SK-N-SH (cell line): ENCODE results near the gene CTNNA3. TPM values are rescaled to one million over a fixed set of nuclear protein-coding genes. Genes with fewer than 3 reads are reported as not detected.

Experiments
- CTCF ChIA-PET: fragments of 300-600, 350-600 bp; formaldehyde crosslinking; extraction: SDS; loops from one replicate; lab custom pipeline; 2021; lab: Yijun Ruan, JAX
- POLR2A ChIA-PET: fragments of 350-600 bp; sonication (Branson Sonifier 250); formaldehyde crosslinking; extraction: SDS; loops from one replicate; lab custom pipeline; 2020; ENCODE audit warnings: antibody characterized with exemption, inconsistent platforms; lab: Yijun Ruan, JAX
- DNase-seq: peaks from one replicate; pipeline ENCODE4 v3.0.0; 2012
- H2AFZ ChIP-seq: fragments of 200-600 bp; sonication (generic); 2 replicates; pipeline ENCODE4 v1.8.1; 2016; ENCODE audit warnings: antibody characterized with exemption, mild to moderate bottlenecking, low read depth
- H3F3A ChIP-seq: fragments of 200-600 bp; sonication (generic); replicated peaks from 2 replicates; pipeline ENCODE3; 2016; ENCODE audit warnings: antibody characterized with exemption, mild to moderate bottlenecking; ENCODE audit not compliant: insufficient read depth
- H3K27ac ChIP-seq, 2 experiments: fragments of 200-500 bp in 1 of 2; fragments of 200-600 bp in 1 of 2; sonication (Bioruptor generic) in 1 of 2; sonication (generic), shearing (Covaris generic) in 1 of 2; 2 replicates each; pipeline versions ENCODE4 v1.5.1 to v1.6.1; 2014 to 2016; ENCODE audit warnings: low read depth in 2 of 2, inconsistent platforms in 1 of 2, low read length in 1 of 2, mild to moderate bottlenecking in 1 of 2, mixed read lengths in 1 of 2
- H3K27me3 ChIP-seq: fragments of 200-600 bp; sonication (generic), shearing (Covaris generic); 2 replicates; pipeline ENCODE4 v1.6.1; 2016; ENCODE audit warnings: mixed run types; ENCODE audit not compliant: insufficient read depth
- H3K36me3 ChIP-seq, 2 experiments: fragments of 200-500 bp in 1 of 2; fragments of 200-600 bp in 1 of 2; sonication (Bioruptor generic) in 1 of 2; sonication (generic) in 1 of 2; replicated peaks in 1 of 2; 2 replicates each; pipeline versions ENCODE3 to v1.5.1; 2014 to 2016; ENCODE audit warnings: low read length in 1 of 2, mild to moderate bottlenecking in 1 of 2; ENCODE audit not compliant: insufficient read depth in 2 of 2, control insufficient read depth in 1 of 2
- H3K4me1 ChIP-seq, 2 experiments: fragments of 200-500 bp in 1 of 2; fragments of 200-600 bp in 1 of 2; sonication (Bioruptor generic) in 1 of 2; sonication (generic), shearing (Covaris generic) in 1 of 2; 2 replicates each; pipeline versions ENCODE4 v1.5.1 to v1.6.1; 2014 to 2016; ENCODE audit warnings: low read depth in 1 of 2, low read length in 1 of 2, mixed run types in 1 of 2; ENCODE audit not compliant: insufficient read depth in 2 of 2, control insufficient read depth in 1 of 2
- H3K4me2 ChIP-seq: fragments of 200-600 bp; sonication (generic), shearing (Covaris generic); 2 replicates; pipeline ENCODE4 v1.6.1; 2017; ENCODE audit warnings: mixed run types
- H3K4me3 ChIP-seq, 2 experiments: fragments of 200-500 bp in 1 of 2; fragments of 200-600 bp in 1 of 2; sonication (Bioruptor generic) in 1 of 2; sonication (generic), shearing (Covaris generic) in 1 of 2; 2 replicates each; pipeline versions ENCODE4 v1.5.1 to v1.8.1; 2014 to 2016; ENCODE audit warnings: low read depth in 2 of 2, inconsistent platforms in 1 of 2, low read length in 1 of 2, mild to moderate bottlenecking in 1 of 2, mixed read lengths in 1 of 2, moderate library complexity in 1 of 2
- H3K79me2 ChIP-seq: fragments of 200-600 bp; sonication (generic); 2 replicates; pipeline ENCODE4 v1.8.1; 2017; ENCODE audit warnings: mild to moderate bottlenecking; ENCODE audit not compliant: insufficient read depth
- H3K9ac ChIP-seq: fragments of 200-600 bp; sonication (generic); 2 replicates; pipeline ENCODE4 v1.6.1; 2017; ENCODE audit warnings: mixed run types
- H3K9me2 ChIP-seq: fragments of 200-600 bp; sonication (generic); 2 replicates; pipeline ENCODE4 v1.6.1; 2017; ENCODE audit warnings: mixed run types
- H3K9me3 ChIP-seq: fragments of 200-600 bp; sonication (generic); 2 replicates; pipeline ENCODE4 v1.6.1; 2017; ENCODE audit warnings: mixed run types, mild to moderate bottlenecking, moderate library complexity
- H4K20me1 ChIP-seq: fragments of 200-600 bp; sonication (generic); 2 replicates; pipeline ENCODE4 v1.6.1; 2017; ENCODE audit warnings: mild to moderate bottlenecking, mixed run types; ENCODE audit not compliant: insufficient read depth
- ELF1 ChIP-seq: IDR thresholded peaks from 2 replicates; pipeline ENCODE4 v1.4.0; 2012
- EP300 ChIP-seq, 2 experiments: IDR thresholded peaks; 2 replicates each; pipeline versions ENCODE4 v1.4.0 to v1.6.1; 2012; ENCODE audit warnings: borderline replicate concordance in 1 of 2, low read depth in 1 of 2, low read length in 1 of 2
- GABPA ChIP-seq: IDR thresholded peaks from 2 replicates; pipeline ENCODE4 v1.4.0; 2012; ENCODE audit warnings: low read depth, mild to moderate bottlenecking
- JUND ChIP-seq: IDR thresholded peaks from 2 replicates; pipeline ENCODE4 v1.4.0; 2012
- MXI1 ChIP-seq: IDR thresholded peaks from 2 replicates; pipeline ENCODE4 v1.6.1; 2012; ENCODE audit warnings: mild to moderate bottlenecking, low read depth, low read length, improper control_type of control experiment
- RAD21 ChIP-seq: IDR thresholded peaks from 2 replicates; pipeline ENCODE4 v1.6.1; 2012; ENCODE audit warnings: mild to moderate bottlenecking, low read length
- RCOR1 ChIP-seq: fragments of 150-350 bp; IDR thresholded peaks from 2 replicates; pipeline ENCODE4 v1.6.1; 2017; ENCODE audit warnings: antibody characterized with exemption, low read length
- TAF1 ChIP-seq: IDR thresholded peaks from 2 replicates; pipeline ENCODE4 v1.6.1; 2012; ENCODE audit warnings: low read depth, mild to moderate bottlenecking, low read length, moderate library complexity, borderline replicate concordance
- TEAD4 ChIP-seq: IDR thresholded peaks from 2 replicates; pipeline ENCODE4 v1.4.0; 2012; ENCODE audit warnings: mild to moderate bottlenecking, borderline replicate concordance; ENCODE audit not compliant: insufficient read depth
- WGBS: methylation state at CpG from one replicate; pipeline ENCODE4 v1.1.6; 2017; ENCODE audit warnings: low lambda C conversion rate; 5-methylcytosine and 5-hydroxymethylcytosine counted together
- polyA plus RNA-seq, 3 experiments: library from polyadenylated mRNA; depleted of rRNA; stranded (reverse); fragments of >200 nt; gene quantifications; 2 replicates each; pipeline ENCODE4 v1.2.3, GENCODE V29; 2012
- TF ChIP-seq, protein P1 (sequence below): fragments of 150-350 bp; IDR thresholded peaks from 2 replicates; pipeline ENCODE4 v1.6.1; 2017; ENCODE audit warnings: antibody characterized with exemption, low read length, low read depth, borderline replicate concordance
- TF ChIP-seq, protein P2 (sequence below): IDR thresholded peaks from 2 replicates; pipeline ENCODE4 v1.4.0; 2012; ENCODE audit warnings: low read depth, borderline replicate concordance

Gene CTNNA3
- polyA plus RNA-seq, 1 of the 3 experiments (the other 2 are of a cell fraction): not detected

DNA sequence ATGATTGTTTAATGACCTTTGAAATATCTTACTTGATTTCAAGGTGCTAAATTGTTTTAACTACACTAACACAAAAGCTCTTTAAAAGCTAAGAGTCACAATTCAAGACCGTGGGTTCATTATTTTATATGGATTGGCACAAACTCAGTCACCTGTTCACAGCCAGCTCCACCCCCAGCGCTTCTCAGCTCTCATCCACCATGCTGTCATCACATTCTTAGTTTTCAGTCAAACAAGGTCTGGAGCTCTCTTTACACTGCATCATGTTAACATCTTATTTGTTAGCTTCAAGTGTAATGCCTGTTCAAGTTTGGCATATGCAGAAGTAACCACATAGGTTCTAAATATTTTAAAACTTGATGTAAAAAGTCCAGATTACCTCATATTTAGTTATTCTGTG, 951.1 kb downstream of the CTNNA3 start:
- 3% methylated on average over 2 of the region's 2 CpGs for WGBS
- POLR2A ChIA-PET: no interaction called here
- CTCF ChIA-PET: no interaction called here

DNA sequence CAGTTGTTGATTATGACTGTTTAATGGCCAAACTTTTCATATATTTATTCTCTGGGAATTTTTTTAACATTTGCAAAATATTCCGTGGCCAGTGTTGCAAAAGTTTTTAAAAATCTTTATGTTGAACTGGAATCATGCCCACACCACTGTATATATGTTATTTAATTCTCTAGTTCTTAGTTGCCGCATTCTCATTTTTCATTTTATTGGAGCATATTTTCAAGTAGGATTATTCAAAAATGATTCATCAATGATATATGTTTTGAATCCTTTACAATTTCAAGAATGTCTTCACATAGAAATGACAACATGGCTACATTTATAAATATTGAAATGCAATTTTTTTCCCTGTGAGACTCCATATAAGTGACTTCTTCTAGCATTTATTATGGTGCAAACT, 958.8 kb downstream of the CTNNA3 start:
- no peak overlapping the region for H3K27ac ChIP-seq
- H3K9me3 ChIP-seq: no peaks in the 10 kb centered on the region
- ChIA-PET POLR2A (no interaction called here), CTCF (no interaction called here)
- H3F3A ChIP-seq: no peaks in the 10 kb centered on the region
- H3K79me2 ChIP-seq: no peaks in the 10 kb centered on the region
- no peaks in the 10 kb centered on the region for H3K9me2 ChIP-seq
- no peak for DNase-seq
- no peak overlapping the region for H3K4me2 ChIP-seq
- no peaks in the 10 kb centered on the region for H3K4me1 ChIP-seq
- peaks cover 4% of the 10 kb centered on the region; the same call in 1 of the 2 replicates for H3K27me3 ChIP-seq
- H3K9ac ChIP-seq: no peak overlapping the region
- no peaks in the 10 kb centered on the region for H3K36me3 ChIP-seq
- H2AFZ ChIP-seq: no peak overlapping the region
- 43% methylated on average over 2 of the region's 2 CpGs for WGBS
- H3K4me3 ChIP-seq: no peak overlapping the region
- H4K20me1 ChIP-seq: no peaks in the 10 kb centered on the region
- TF ChIP-seq ELF1 (no peak), MXI1 (no peak), RCOR1 (no peak)
- TF ChIP-seq, protein P1, sequence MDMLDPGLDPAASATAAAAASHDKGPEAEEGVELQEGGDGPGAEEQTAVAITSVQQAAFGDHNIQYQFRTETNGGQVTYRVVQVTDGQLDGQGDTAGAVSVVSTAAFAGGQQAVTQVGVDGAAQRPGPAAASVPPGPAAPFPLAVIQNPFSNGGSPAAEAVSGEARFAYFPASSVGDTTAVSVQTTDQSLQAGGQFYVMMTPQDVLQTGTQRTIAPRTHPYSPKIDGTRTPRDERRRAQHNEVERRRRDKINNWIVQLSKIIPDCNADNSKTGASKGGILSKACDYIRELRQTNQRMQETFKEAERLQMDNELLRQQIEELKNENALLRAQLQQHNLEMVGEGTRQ: no peak
- TF ChIP-seq, protein P2, sequence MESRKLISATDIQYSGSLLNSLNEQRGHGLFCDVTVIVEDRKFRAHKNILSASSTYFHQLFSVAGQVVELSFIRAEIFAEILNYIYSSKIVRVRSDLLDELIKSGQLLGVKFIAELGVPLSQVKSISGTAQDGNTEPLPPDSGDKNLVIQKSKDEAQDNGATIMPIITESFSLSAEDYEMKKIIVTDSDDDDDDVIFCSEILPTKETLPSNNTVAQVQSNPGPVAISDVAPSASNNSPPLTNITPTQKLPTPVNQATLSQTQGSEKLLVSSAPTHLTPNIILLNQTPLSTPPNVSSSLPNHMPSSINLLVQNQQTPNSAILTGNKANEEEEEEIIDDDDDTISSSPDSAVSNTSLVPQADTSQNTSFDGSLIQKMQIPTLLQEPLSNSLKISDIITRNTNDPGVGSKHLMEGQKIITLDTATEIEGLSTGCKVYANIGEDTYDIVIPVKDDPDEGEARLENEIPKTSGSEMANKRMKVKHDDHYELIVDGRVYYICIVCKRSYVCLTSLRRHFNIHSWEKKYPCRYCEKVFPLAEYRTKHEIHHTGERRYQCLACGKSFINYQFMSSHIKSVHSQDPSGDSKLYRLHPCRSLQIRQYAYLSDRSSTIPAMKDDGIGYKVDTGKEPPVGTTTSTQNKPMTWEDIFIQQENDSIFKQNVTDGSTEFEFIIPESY: no peak

More for the DNA sequence above, 951.1 kb downstream of the CTNNA3 start:
- Histone ChIP-seq H3K4me2 (no peak overlapping the region), H3K4me1 (no peaks in the 10 kb centered on the region; a peak in 1 of 4 replicates), H3K27me3 (no peaks in the 10 kb centered on the region; the same call in 1 of the 2 replicates), H3K79me2 (no peaks in the 10 kb centered on the region), H3K36me3 (no peaks in the 10 kb centered on the region), H3K27ac (no peak overlapping the region), H4K20me1 (no peaks in the 10 kb centered on the region), H2AFZ (no peak overlapping the region), H3K9me2 (no peaks in the 10 kb centered on the region), H3F3A (peaks cover 3% of the 10 kb centered on the region), H3K9ac (no peak overlapping the region), H3K4me3 (no peak overlapping the region), H3K9me3 (no peaks in the 10 kb centered on the region)
- TF ChIP-seq EP300 (IDR thresholded peaks at IDR 0.05; ENCODE audit: borderline replicate concordance in 1 of 2, low read depth in 1 of 2, low read length in 1 of 2) (no peak), JUND (no peak), RAD21 (no peak), GABPA (no peak), TEAD4 (no peak), TAF1 (no peak)
- DNase-seq: no peak
